Activated CD4-positive, alpha-beta T cell treated with anti-CD3 and anti-CD28 coated beads for 48 hours (primary cell): ENCODE measurements around the gene DCTN1.
"Not testable (repeated sequence)": the region's sequence is repeated elsewhere in the genome, so short reads cannot be mapped to it uniquely, and the experiment has no call there.

Experiments
- DNase-seq: peaks from one replicate; pipeline ENCODE4 v3.0.0-alpha.2; 2020

DCTN1 gene

GRCh38 chr2:74379851-74380789 lies at the start of gene DCTN1:
Gene DCTN1, minus strand, starts transcription at chr2:74380311. Its CDS starts 274 bp downstream, at chr2:74380037.
- DNase-seq, result peak; percentile 28

- no peak for DNase-seq
Observed at GRCh38 chr2:74428675-74429074, 48.6 kb upstream of the DCTN1 start.

DNA sequence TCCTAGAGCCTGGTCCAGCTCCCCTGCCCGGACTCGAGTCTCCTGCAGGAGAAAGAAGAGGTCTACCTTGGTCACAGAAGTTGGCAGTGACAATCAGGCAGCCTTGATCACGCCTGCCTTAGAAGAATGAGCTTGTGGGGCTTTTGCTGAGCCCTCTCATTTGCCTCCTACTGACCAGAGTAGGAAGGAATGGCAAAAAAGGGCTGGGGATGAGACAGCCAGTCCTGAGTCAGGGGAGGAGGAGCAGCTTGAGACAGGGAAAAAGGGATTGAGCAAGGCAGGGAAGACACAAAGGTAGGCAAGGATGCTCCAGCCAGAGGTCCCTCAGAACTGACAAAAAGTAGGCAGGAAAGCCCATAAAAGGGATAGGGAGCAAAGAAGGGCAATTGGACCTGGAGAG lies 47.4 kb upstream of the DCTN1 start:
- DNase-seq, result no peak

DNA sequence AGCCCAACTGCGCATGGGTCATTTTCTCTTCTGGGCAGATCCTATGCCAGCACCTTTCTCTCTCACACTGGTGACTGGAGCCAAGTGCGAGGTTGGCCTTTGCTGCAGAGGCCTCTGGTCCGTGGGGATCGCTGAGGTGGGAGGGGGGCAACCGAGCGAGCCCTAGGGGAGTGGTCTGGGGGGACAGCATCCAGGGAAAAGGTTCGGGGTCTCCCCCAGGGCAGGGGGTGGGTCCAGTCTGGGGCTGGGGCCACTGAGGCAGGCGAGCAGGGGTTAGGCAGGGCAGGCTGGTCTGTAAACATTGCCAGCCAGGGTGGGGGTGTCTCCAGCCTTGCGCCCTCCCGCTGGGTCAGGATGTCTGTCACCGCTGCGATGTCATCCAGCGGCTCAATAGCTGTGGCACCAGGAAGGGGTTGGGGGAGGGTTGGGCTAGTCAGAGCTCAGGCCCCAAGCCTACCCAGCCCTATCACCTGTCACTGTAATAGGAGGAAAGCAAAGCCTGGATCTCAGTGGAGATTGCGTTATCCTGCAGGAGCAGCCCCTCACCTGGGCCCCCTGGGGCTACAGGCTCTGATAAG lies 46.2 kb upstream of the DCTN1 start:
- no peak for DNase-seq

- DNase-seq, result no peak
Observed at GRCh38 chr2:74425523-74425922, 45.4 kb upstream of the DCTN1 start.

DNA sequence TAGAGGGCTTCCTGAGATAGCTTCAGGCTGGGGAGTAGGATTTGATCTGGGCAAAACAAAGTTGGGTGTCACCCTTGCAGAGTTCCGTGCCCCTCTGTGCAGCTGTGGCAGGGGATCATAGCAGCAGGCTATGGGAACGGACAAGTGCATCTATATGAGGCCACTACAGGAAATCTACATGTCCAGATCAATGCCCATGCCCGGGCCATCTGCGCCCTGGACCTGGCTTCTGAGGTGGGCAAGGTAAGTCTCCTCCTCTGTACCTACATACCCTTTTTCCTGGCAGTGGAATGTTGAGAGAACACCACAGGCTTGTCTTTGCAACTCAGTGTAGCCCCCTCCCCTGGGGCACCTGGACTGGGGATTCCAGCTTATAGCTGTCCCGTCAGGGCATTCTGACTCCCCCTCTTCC lies 44.9 kb upstream of the DCTN1 start:
- DNase-seq, result no peak

DNA sequence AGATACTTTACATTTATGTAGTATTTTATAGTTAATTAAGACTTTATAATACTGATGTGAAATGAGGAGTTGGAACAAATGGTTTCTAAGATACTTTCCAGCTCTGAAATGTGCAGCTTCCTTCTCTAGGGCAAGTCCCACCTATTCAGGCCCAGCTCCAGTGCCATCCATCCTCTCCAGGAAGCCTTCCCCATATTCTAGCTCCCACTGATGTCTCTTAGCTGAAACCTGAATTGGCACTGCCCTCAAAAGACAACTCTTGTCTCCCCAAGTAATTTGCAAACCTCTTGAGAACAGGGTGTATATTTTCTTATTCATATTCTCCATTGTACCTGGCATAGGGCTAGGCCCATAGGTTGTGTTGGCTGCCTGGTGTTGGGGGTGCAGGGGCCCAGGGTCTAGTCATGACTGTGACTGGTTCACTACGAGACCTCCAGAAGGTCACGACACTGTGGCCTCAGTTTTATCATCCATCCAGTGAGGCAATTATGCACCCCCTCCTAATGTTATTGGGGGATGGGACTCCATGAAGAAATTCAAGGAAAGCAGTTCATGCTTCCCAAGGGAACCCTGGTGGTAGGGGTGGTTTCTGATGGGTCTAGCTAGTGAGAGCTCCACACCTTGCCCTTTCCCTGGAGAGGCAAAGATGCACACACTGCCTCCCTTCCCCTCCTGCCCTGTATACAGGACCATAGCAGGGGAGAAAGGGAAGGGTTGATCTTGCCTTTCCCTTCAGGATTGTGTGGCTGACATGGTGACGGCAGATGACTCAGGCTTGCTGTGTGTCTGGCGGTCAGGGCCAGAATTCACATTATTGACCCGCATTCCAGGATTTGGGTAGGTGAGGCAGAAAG lies 44.3 kb upstream of the DCTN1 start:
- no peak for DNase-seq

- no peak for DNase-seq
Observed at GRCh38 chr2:74423231-74424095, 43.4 kb upstream of the DCTN1 start.

GRCh38 chr2:74421221-74421870 lies 41.2 kb upstream of the DCTN1 start, which contains the start of the genes C2orf81 and WDR54:
Gene C2orf81, minus strand, starts transcription at chr2:74421619. Its CDS starts 59 bp downstream, at chr2:74421560.
Gene WDR54, plus strand, starts transcription at chr2:74421730. Its CDS starts 424 bp downstream, at chr2:74422154.
- DNase-seq, result peak; percentile 97

- not testable (repeated sequence) for DNase-seq
Observed at GRCh38 chr2:74420443-74421103, 40.5 kb upstream of the DCTN1 start.

DNA sequence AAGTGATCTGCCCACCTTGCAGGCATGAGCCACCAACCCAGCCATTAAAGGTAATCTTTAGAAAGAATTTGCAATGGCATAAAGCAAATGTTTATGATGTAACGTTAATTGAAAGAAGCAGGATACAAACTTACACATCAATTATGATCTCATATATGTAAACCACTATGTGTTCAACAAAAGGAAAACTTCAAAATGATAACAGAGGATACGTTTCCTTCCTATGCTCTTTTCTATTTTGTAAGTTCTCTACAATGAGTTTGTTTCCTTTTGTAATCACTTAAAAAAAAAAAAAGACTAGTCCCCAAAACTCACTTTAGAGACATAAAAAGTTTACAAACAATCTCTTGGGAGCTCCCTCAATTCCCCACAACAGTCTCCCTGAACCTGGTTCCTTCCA lies 39.9 kb upstream of the DCTN1 start:
- DNase-seq, result no peak

GRCh38 chr2:74419345-74419744 lies 39.2 kb upstream of the DCTN1 start:
- DNase-seq, result no peak

GRCh38 chr2:74418312-74418711 lies 38.2 kb upstream of the DCTN1 start:
- DNase-seq, result no peak

DNA sequence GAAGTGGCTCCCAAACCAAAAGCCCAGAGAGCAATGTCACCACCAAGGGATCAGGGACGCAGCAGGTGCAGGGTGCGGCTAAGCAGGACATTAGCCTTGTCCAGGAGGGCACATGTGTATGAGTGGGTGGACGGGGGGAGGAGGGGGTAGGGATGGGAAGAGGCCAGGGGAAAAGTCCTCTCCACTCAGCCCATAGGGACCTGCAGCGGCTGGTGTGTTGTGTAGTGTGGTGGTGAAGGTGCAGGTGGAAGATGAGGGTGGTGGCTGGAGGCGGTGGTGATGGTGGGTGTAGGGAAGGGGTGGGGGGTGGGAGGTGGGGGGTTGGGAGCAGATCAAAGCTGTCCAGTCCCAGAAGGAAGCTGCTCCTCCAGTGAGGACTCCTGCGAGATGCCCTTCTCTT lies 37.7 kb upstream of the DCTN1 start:
- DNase-seq, result no peak

GRCh38 chr2:74417197-74417596 lies 37.1 kb upstream of the DCTN1 start:
- no peak for DNase-seq

- no peak for DNase-seq
Observed at GRCh38 chr2:74416778-74417177, 36.7 kb upstream of the DCTN1 start.

- DNase-seq, result peak; percentile 16
Observed at GRCh38 chr2:74415762-74416395, 35.8 kb upstream of the DCTN1 start.

DNA sequence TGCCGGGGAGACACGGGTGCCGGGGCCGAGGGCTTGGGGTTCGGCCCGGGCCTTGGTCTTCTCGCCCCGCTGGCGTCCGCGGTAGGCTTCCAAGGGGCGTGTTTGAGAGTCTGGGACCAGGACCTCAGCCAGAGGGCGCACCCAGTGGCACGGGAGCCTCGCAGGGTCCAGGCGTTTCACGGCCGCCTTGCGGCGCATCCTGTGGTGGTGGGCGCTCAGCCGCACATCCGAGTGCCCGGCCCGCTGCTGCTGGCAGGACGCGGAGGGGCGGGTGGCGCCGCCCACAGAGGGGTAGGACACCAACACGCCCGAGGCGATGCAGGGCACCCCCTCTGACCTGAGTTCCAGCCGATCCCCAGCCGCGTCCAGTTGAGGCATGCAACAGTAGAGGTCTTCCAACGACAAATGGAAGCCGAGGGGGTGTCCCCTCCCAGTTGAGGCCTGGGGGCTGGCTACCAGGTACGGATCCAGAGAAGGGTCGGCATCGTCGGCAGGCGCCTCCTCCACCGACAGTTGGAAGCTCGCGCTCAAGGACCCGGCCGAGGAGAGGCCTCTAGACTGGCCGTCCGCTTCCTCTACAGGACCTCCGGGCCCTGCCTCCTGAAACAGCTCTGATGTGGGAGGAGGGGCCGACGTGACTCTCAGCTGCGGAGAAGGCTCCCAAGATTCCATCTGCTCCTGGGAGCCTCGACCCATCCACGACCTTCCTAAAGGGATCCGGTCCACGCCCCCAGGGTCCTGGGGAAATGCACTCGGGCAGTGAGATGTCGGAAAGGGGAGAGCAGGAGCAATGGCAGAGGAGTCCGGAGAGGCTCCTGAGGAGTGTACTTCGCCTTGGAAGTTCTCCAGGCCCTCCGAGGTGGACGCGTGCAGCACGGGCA lies 35.0 kb upstream of the DCTN1 start:
- DNase-seq, result peak; percentile 23

GRCh38 chr2:74414441-74414840 lies 34.3 kb upstream of the DCTN1 start:
- DNase-seq, result no peak
